HCT116 (cell line): ENCODE measurements around the gene GABRB3. TPM values are rescaled to one million over a fixed set of nuclear protein-coding genes. Genes with fewer than 3 reads are reported as not detected.

ENCODE experiments used
- ATAC-seq: fragments of 200-7000 bp; cut with Tn5 transposase; 2 replicates; pipeline ENCODE4 v1.9.1; 2020; ENCODE audit warnings: mild to moderate bottlenecking, moderate library complexity
- BruUV-seq: library from RNA; stranded (reverse); fragments of 400-500 nt; replicated peaks from 2 replicates; lab custom pipeline; 2021; lab: Mats Ljungman, UMichigan
- CTCF ChIA-PET: fragments of 300-600 bp; sonication (Branson Sonifier 250); formaldehyde crosslinking; loops from one replicate; lab custom pipeline; 2021; ENCODE audit warnings: antibody characterized with exemption; lab: Charles Lee
- POLR2A ChIA-PET: fragments of 300-600, 350-600 bp; sonication (Branson Sonifier 250); formaldehyde crosslinking; loops from one replicate; lab custom pipeline; 2021; ENCODE audit warnings: antibody characterized with exemption; lab: Charles Lee
- RAD21 ChIA-PET, 2 experiments: fragments of 300-600 bp; sonication (Branson Sonifier 250); formaldehyde crosslinking; loops; one replicate each; lab custom pipeline; 2023; ENCODE audit warnings: low total read pairs in 2 of 2; ENCODE audit not compliant: uncharacterized antibody in 2 of 2, unreplicated experiment in 2 of 2, low non-redundant PET in 1 of 2; lab: Charles Lee
- DNase-seq: peaks from one replicate; pipeline ENCODE4 v3.0.0-alpha.2; 2010; ENCODE audit warnings: low read depth, low spot score
- H2AFZ ChIP-seq: fragments of 200-600 bp; shearing (Covaris generic), sonication (generic); 2 replicates; pipeline ENCODE4 v1.6.1; 2017; ENCODE audit warnings: low read depth, mixed run types, mixed read lengths, antibody characterized with exemption, low read length; ENCODE audit not compliant: poor library complexity, severe bottlenecking
- H3K27ac ChIP-seq: 2 replicates; pipeline ENCODE4 v1.5.1; 2012; ENCODE audit warnings: low read depth, low read length
- H3K27me3 ChIP-seq: fragments of 200-600 bp; sonication (generic); 2 replicates; pipeline ENCODE4 v1.6.1; 2016; ENCODE audit warnings: mixed run types, low read length, mixed read lengths; ENCODE audit not compliant: insufficient read depth
- H3K36me3 ChIP-seq, 2 experiments: fragments of 200-500 bp in 1 of 2; fragments of 200-600 bp in 1 of 2; sonication (Bioruptor generic) in 1 of 2; sonication (generic) in 1 of 2; 2 replicates each; pipeline versions ENCODE4 v1.5.1 to v1.6.1; 2014 to 2016; ENCODE audit warnings: low read length in 2 of 2, inconsistent platforms in 1 of 2, mixed read lengths in 1 of 2, mixed run types in 1 of 2; ENCODE audit not compliant: insufficient read depth in 2 of 2, control insufficient read depth in 1 of 2
- H3K4me1 ChIP-seq, 2 experiments: fragments of 200-600 bp in 1 of 2; sonication (generic) in 1 of 2; 2 replicates each; pipeline versions ENCODE4 v1.5.1 to v1.6.1; 2012 to 2017; ENCODE audit warnings: low read length in 2 of 2, inconsistent platforms in 1 of 2, mild to moderate bottlenecking in 1 of 2, mixed read lengths in 1 of 2, mixed run types in 1 of 2, moderate library complexity in 1 of 2; ENCODE audit not compliant: insufficient read depth in 2 of 2, control insufficient read depth in 1 of 2
- H3K4me2 ChIP-seq: fragments of 200-600 bp; sonication (generic); 2 replicates; pipeline ENCODE4 v1.6.1; 2017; ENCODE audit warnings: mixed run types, low read length, mixed read lengths
- H3K4me3 ChIP-seq, 2 experiments: fragments of 200-600 bp in 1 of 2; sonication (generic) in 1 of 2; replicated peaks in 1 of 2; 2 replicates each; pipeline ENCODE4 v1.5.1; 2011 to 2016; ENCODE audit warnings: low read length in 2 of 2, control low read depth in 1 of 2, low read depth in 1 of 2, mild to moderate bottlenecking in 1 of 2, mixed read lengths in 1 of 2, mixed run types in 1 of 2
- H3K79me2 ChIP-seq: fragments of 200-600 bp; sonication (generic); 2 replicates; pipeline ENCODE4 v1.6.1; 2017; ENCODE audit warnings: mild to moderate bottlenecking, mixed run types, low read length, moderate library complexity, mixed read lengths; ENCODE audit not compliant: insufficient read depth
- H3K9ac ChIP-seq: fragments of 200-600 bp; sonication (generic); 2 replicates; pipeline ENCODE4 v1.6.1; 2016; ENCODE audit warnings: low read length, mixed read lengths
- H3K9me2 ChIP-seq: fragments of 200-600 bp; sonication (generic), shearing (Covaris generic); 2 replicates; pipeline ENCODE4 v1.6.1; 2017; ENCODE audit warnings: mixed run types, mild to moderate bottlenecking, moderate library complexity; ENCODE audit not compliant: insufficient read depth
- H3K9me3 ChIP-seq, 2 experiments: fragments of 200-500 bp in 1 of 2; fragments of 200-600 bp in 1 of 2; sonication (Bioruptor generic) in 1 of 2; sonication (generic) in 1 of 2; 2 replicates each; pipeline ENCODE4 v1.6.1; 2014 to 2017; ENCODE audit warnings: low read length in 2 of 2, mixed read lengths in 2 of 2, inconsistent platforms in 1 of 2, low read depth in 1 of 2, mild to moderate bottlenecking in 1 of 2, mixed run types in 1 of 2, moderate library complexity in 1 of 2; ENCODE audit not compliant: control insufficient read depth in 1 of 2, insufficient read depth in 1 of 2
- H4K20me1 ChIP-seq: fragments of 200-600 bp; sonication (generic), shearing (Covaris generic); 2 replicates; pipeline ENCODE4 v1.6.1; 2017; ENCODE audit warnings: mixed run types, mild to moderate bottlenecking, moderate library complexity; ENCODE audit not compliant: insufficient read depth
- CEBPB ChIP-seq: IDR thresholded peaks from 2 replicates; pipeline ENCODE4 v1.6.1; 2012; ENCODE audit warnings: low read depth
- CTCF ChIP-seq, 3 experiments: fragments of 200-600 bp in 1 of 3; sonication (generic) in 1 of 3; IDR thresholded peaks in 2 of 3; conservative IDR thresholded peaks in 1 of 3; 2 replicates each; pipeline ENCODE4 v1.5.1; 2012 to 2017; ENCODE audit warnings: low read depth in 2 of 3, low read length in 2 of 3, antibody characterized with exemption in 1 of 3, borderline replicate concordance in 1 of 3, control low read depth in 1 of 3, mild to moderate bottlenecking in 1 of 3, mixed read lengths in 1 of 3, mixed run types in 1 of 3, moderate library complexity in 1 of 3; ENCODE audit not compliant: insufficient read depth in 1 of 3
- EGR1 ChIP-seq: IDR thresholded peaks from 2 replicates; pipeline ENCODE4 v1.6.1; 2012; ENCODE audit warnings: low read depth
- EZH2phosphoT487 ChIP-seq: fragments of 200-600 bp; IDR thresholded peaks from 2 replicates; pipeline ENCODE4 v1.6.1; 2018; ENCODE audit warnings: antibody characterized with exemption, borderline replicate concordance
- JUND ChIP-seq: IDR thresholded peaks from 2 replicates; pipeline ENCODE4 v1.6.1; 2012
- MAX ChIP-seq: IDR thresholded peaks from 2 replicates; pipeline ENCODE4 v1.6.1; 2012
- POLR2A ChIP-seq: IDR thresholded peaks from 2 replicates; pipeline ENCODE4 v1.7.0; 2011; ENCODE audit warnings: borderline replicate concordance; ENCODE audit not compliant: insufficient read depth, insufficient read length; ENCODE audit errors: extremely low read depth
- RAD21 ChIP-seq: IDR thresholded peaks from 2 replicates; pipeline ENCODE4 v1.6.1; 2012; ENCODE audit warnings: low read depth, mild to moderate bottlenecking
- TCF7L2 ChIP-seq: IDR thresholded peaks from 2 replicates; pipeline ENCODE4 v1.7.0; 2011; ENCODE audit warnings: borderline replicate concordance, inconsistent platforms; ENCODE audit not compliant: insufficient read depth, insufficient read length; ENCODE audit errors: extremely low read depth
- YY1 ChIP-seq: IDR thresholded peaks from 2 replicates; pipeline ENCODE4 v1.6.1; 2011; ENCODE audit warnings: low read length, low read depth, moderate library complexity, mild to moderate bottlenecking; ENCODE audit not compliant: insufficient replicate concordance; ENCODE audit errors: extremely low read depth
- ZBTB33 ChIP-seq: IDR thresholded peaks from 2 replicates; pipeline ENCODE4 v1.6.1; 2011; ENCODE audit warnings: mild to moderate bottlenecking, low read length, moderate library complexity; ENCODE audit not compliant: insufficient replicate concordance; ENCODE audit errors: extremely low read depth
- ZFX ChIP-seq: fragments of 450-650 bp; IDR thresholded peaks from 2 replicates; pipeline ENCODE4 v1.6.1; 2017
- intact Hi-C: fragments of 100-400 bp; cut with micrococcal nuclease; formaldehyde crosslinking; loops from 2 replicates; pipeline ENCODE4 v1.10.0; 2022
- total RNA-seq: library from RNA; stranded (reverse); gene quantifications from one replicate; pipeline ENCODE4 v1.2.1, GENCODE V29; 2021; ENCODE audit not compliant: unreplicated experiment

GABRB3 gene
- total RNA-seq, 1 experiment from 2014 or later, result 0.52 TPM

GRCh38 chr15:26632500-26632899 lies 140.4 kb downstream of the GABRB3 start:
- POLR2A ChIA-PET, result no interaction called here
- DNase-seq (no peak), ATAC-seq (no peak)
- RAD21 ChIA-PET, result no interaction called here
- Histone ChIP-seq H3K4me2 (no peak overlapping the region), H3K27me3 (no peaks in the 10 kb centered on the region), H3K9me2 (no peaks in the 10 kb centered on the region), H3K27ac (no peak overlapping the region), H4K20me1 (no peaks in the 10 kb centered on the region), H3K4me1 (no peaks in the 10 kb centered on the region), H3K4me3 (no peak overlapping the region), H3K36me3 (no peaks in the 10 kb centered on the region), H3K9ac (no peak overlapping the region), H3K9me3 (peaks cover 3 to 41% of the 10 kb centered on the region in 2 experiments; a peak in 2 of 4 replicates), H2AFZ (no peak overlapping the region), H3K79me2 (no peaks in the 10 kb centered on the region)
- CTCF ChIA-PET, result no interaction called here
- intact Hi-C loops, result no loop called here
- no TSS peak for BruUV-seq
- no peak for TF ChIP-seq MAX
- TF ChIP-seq JUND, result no peak
- no peak for TF ChIP-seq CEBPB
- TF ChIP-seq ZFX, result no peak
- TF ChIP-seq EGR1, result no peak
- no peak for TF ChIP-seq RAD21
- TF ChIP-seq YY1, result no peak
- TF ChIP-seq CTCF (IDR thresholded peaks at IDR 0.05 in 2 of 3, conservative IDR thresholded peaks at IDR 0.05 in 1 of 3; ENCODE audit: borderline replicate concordance in 1 of 3, insufficient read depth in 1 of 3, low read depth in 2 of 3, low read length in 2 of 3), result no peak
- TF ChIP-seq POLR2A, result no peak
- no peak for TF ChIP-seq TCF7L2
- TF ChIP-seq ZBTB33, result no peak
- no peak for TF ChIP-seq EZH2phosphoT487
